ENCODE results near the gene HDX. TPM values are rescaled to one million over a fixed set of nuclear protein-coding genes. Genes with fewer than 3 reads are reported as not detected.
"Not testable (repeated sequence)": the region's sequence is repeated elsewhere in the genome, so short reads cannot be mapped to it uniquely, and the experiment has no call there.

The HDX gene
- total RNA-seq, 1 donor from 2014 or later, result 1.9 TPM

DNA sequence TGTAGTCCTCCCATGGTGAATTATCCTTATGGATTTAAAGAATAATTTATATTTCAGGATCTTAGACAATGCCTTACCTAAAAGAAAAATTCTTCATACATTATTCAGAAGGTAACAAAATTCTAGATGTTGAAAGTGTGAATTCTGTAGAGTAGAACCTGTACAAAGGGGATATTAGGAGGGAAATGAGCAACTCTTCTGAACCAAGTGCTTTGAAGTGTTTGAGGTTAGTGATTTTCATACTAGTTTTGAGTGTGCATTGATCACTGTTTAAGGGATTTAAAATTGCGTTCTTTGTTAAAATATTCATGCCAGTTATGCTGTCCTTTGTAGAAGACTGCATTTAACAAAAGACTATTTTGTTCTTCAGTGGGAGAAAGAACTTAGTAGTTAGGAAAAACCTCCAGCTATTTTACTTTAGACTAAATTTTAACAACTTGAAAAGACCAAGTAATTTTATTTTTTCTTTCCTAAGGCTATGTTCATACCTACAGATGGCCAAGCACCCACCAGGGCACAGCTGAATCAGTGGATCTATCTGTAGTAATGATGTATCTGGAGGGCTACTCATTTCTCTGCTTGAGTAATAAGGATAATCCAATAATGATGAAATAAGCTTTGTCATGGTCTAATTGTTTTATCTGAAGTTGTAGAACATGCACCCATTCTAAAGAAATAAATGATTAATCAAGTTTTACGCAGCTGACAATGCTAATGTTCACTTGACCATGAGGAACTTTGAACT lies 180.0 kb downstream of the HDX start:
- no peak for DNase-seq (ENCODE audit: low spot score)
- Mint-ChIP-seq H3K4me1 (ENCODE audit: low read depth) (no peaks in the 10 kb centered on the region), H3K27me3 (ENCODE audit: insufficient read depth) (no peaks in the 10 kb centered on the region), H3K27ac (no peak overlapping the region), H3K36me3 (ENCODE audit: low read depth) (no peaks in the 10 kb centered on the region), H3K9me3 (no peaks in the 10 kb centered on the region), H3K4me3 (no peak overlapping the region)
- intact Hi-C loops (cut with micrococcal nuclease), result no loop called here

DNA sequence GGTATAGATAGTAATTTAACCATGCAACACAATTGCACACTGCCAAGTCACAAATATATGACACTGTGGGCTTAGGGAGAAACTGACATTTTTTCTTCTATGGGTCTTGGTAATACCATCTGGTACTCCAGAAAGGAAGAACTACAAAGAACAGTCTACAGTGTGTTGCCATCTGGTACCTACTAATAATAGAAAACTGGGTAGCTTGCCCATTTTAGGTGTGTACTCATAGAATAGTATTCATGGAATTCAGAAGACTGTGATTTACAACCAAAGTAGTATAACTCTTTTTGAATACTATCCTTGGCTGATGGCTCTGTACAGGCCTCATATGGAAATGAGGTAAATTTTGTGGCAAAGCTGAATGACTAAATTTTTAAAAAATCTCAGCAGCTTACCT lies 181.6 kb downstream of the HDX start:
- no peak for DNase-seq (ENCODE audit: low spot score)
- Mint-ChIP-seq H3K9me3 (peaks cover 5% of the 10 kb centered on the region), H3K27ac (no peak overlapping the region), H3K27me3 (ENCODE audit: insufficient read depth) (no peaks in the 10 kb centered on the region), H3K36me3 (ENCODE audit: low read depth) (no peaks in the 10 kb centered on the region), H3K4me1 (ENCODE audit: low read depth) (no peaks in the 10 kb centered on the region), H3K4me3 (no peak overlapping the region)
- intact Hi-C loops (cut with micrococcal nuclease), result no loop called here

DNA sequence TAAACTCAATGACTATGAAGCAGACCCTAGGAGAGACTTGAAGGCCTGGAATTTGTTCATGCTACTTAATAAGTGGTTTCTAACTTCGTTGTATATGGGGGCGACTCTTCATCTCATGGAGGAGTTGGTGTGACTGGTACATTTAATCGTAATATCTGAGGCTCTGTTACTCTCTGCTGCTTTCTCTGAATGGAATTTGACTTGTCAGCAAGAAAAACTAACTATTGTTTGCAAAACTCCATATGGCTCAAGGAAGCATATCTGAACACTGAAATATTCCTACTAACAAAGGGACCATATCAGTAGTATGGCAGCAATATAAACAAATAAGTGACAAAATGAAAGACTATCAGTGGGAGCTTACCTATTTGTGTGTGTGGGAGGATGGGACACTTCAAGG lies 182.2 kb downstream of the HDX start:
- no peaks in the 10 kb centered on the region for H3K36me3 Mint-ChIP-seq (ENCODE audit: low read depth)
- H3K4me1 Mint-ChIP-seq (ENCODE audit: low read depth), result no peaks in the 10 kb centered on the region
- H3K27me3 Mint-ChIP-seq (ENCODE audit: insufficient read depth), result no peaks in the 10 kb centered on the region
- intact Hi-C loops (cut with micrococcal nuclease), result no loop called here
- DNase-seq (ENCODE audit: low spot score), result no peak
- no peak overlapping the region for H3K4me3 Mint-ChIP-seq
- H3K27ac Mint-ChIP-seq, result no peak overlapping the region
- peaks cover 5% of the 10 kb centered on the region for H3K9me3 Mint-ChIP-seq

- peaks cover 5% of the 10 kb centered on the region for H3K9me3 Mint-ChIP-seq
- no peaks in the 10 kb centered on the region for H3K36me3 Mint-ChIP-seq (ENCODE audit: low read depth)
- H3K4me3 Mint-ChIP-seq, result no peak overlapping the region
- no peaks in the 10 kb centered on the region for H3K27me3 Mint-ChIP-seq (ENCODE audit: insufficient read depth)
- H3K4me1 Mint-ChIP-seq (ENCODE audit: low read depth), result no peaks in the 10 kb centered on the region
- H3K27ac Mint-ChIP-seq, result no peak overlapping the region
- DNase-seq (ENCODE audit: low spot score), result no peak
- intact Hi-C loops (cut with micrococcal nuclease), result no loop called here
Observed at GRCh38 chrX:84318661-84319060, 183.6 kb downstream of the HDX start.

GRCh38 chrX:84315946-84316345 lies 186.3 kb downstream of the HDX start:
- H3K27ac Mint-ChIP-seq; H3K4me3 Mint-ChIP-seq; H3K9me3 Mint-ChIP-seq; H3K27me3 Mint-ChIP-seq (ENCODE audit: insufficient read depth); H3K4me1 Mint-ChIP-seq (ENCODE audit: low read depth); H3K36me3 Mint-ChIP-seq (ENCODE audit: low read depth); DNase-seq (ENCODE audit: low spot score); intact Hi-C loops (cut with micrococcal nuclease): not testable (repeated sequence)
